RWPE2 (cell line): Measurements from ENCODE around the gene CLEC12A.
"Not testable (repeated sequence)": the region's sequence is repeated elsewhere in the genome, so short reads cannot be mapped to it uniquely, and the experiment has no call there.

Experiments used
- ATAC-seq: fragments of 200-7000 bp; cut with Tn5 transposase; 3 replicates; pipeline ENCODE4 v1.9.1; 2021; ENCODE audit warnings: low read depth
- DNase-seq: peaks from one replicate; pipeline ENCODE4 v3.0.0-alpha.2; 2020; ENCODE audit warnings: low spot score
- H3K27ac ChIP-seq: fragments of 450-650 bp; 2 replicates; pipeline ENCODE4 v1.5.1; 2017; ENCODE audit warnings: mild to moderate bottlenecking; ENCODE audit not compliant: poor library complexity, severe bottlenecking
- H3K27me3 ChIP-seq: fragments of 250-450 bp; sonication (Bioruptor Pico); 2 replicates; pipeline ENCODE4 v1.5.1; 2021; ENCODE audit warnings: mild to moderate bottlenecking, moderate library complexity; ENCODE audit not compliant: insufficient read depth, poor library complexity, severe bottlenecking
- H3K36me3 ChIP-seq: fragments of 250-450 bp; sonication (Bioruptor Pico); 2 replicates; pipeline ENCODE4 v1.5.1; 2020; ENCODE audit warnings: low read depth, mild to moderate bottlenecking, moderate library complexity
- H3K4me1 ChIP-seq: fragments of 250-450 bp; sonication (Bioruptor Pico); 2 replicates; pipeline ENCODE4 v1.5.1; 2021; ENCODE audit warnings: mild to moderate bottlenecking, moderate library complexity; ENCODE audit not compliant: insufficient read depth, poor library complexity, severe bottlenecking
- H3K4me3 ChIP-seq: fragments of 250-450 bp; sonication (Bioruptor Pico); 2 replicates; pipeline ENCODE4 v1.5.1; 2021; ENCODE audit warnings: mild to moderate bottlenecking, moderate library complexity; ENCODE audit not compliant: severe bottlenecking
- H3K9me3 ChIP-seq: fragments of 250-450 bp; sonication (Bioruptor Pico); 2 replicates; pipeline ENCODE4 v1.5.1; 2021; ENCODE audit warnings: mild to moderate bottlenecking, moderate library complexity; ENCODE audit not compliant: severe bottlenecking
- TF ChIP-seq, protein P1 (sequence below): fragments of 450-650 bp; IDR thresholded peaks from one replicate; pipeline ENCODE4 v1.5.1; 2017; ENCODE audit warnings: mild to moderate bottlenecking, moderate library complexity; ENCODE audit not compliant: poor library complexity, severe bottlenecking

CLEC12A gene

DNA sequence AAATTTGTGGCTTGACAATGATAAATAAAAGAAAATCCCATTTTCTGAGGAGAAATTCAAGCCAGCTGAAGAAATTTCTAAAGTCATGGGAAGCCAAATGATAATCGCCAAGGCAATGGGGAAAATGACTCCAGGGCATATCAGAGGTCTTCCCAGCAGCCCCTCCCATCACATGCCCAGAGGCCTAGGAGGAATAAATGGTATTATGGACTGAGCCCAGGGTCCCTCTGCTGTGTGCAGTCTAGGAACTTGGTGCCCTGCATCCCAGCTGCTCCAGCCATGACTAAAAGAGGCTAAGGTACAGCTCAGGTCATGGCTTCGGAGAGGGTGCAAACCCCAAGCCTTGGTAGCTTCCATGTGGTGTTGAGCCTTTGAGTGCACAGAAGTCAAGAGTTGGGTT is 4.4 kb downstream of the CLEC12A start:
- DNase-seq: no peak

DNA sequence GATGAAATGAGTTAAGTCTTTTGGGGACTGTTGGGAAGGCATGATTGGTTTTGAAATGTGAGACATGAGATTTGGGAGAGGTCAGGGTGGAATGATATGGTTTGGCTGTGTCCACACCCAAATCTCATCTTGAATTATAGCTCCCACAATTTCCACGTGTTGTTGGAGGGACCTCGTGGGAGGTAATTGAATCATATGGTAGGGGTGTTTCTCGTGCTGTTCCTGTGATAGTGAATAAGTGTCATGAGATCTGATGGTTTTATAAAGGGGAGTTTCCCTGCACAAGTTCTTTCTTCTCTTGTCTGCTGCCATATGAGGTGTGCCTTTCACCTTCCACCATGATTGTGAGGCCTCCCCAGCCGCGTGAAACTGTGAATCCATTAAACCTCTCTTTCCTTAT is 5.4 kb downstream of the CLEC12A start:
- DNase-seq, H3K9me3 ChIP-seq, H3K36me3 ChIP-seq, H3K27ac ChIP-seq, ATAC-seq, H3K4me1 ChIP-seq, H3K27me3 ChIP-seq, H3K4me3 ChIP-seq: not testable (repeated sequence)

More for the DNA sequence above, 4.4 kb downstream of the CLEC12A start:
- no peak overlapping the region for H3K27ac ChIP-seq
- H3K4me3 ChIP-seq: no peak overlapping the region
- H3K36me3 ChIP-seq: no peaks in the 10 kb centered on the region
- TF ChIP-seq, protein P1, sequence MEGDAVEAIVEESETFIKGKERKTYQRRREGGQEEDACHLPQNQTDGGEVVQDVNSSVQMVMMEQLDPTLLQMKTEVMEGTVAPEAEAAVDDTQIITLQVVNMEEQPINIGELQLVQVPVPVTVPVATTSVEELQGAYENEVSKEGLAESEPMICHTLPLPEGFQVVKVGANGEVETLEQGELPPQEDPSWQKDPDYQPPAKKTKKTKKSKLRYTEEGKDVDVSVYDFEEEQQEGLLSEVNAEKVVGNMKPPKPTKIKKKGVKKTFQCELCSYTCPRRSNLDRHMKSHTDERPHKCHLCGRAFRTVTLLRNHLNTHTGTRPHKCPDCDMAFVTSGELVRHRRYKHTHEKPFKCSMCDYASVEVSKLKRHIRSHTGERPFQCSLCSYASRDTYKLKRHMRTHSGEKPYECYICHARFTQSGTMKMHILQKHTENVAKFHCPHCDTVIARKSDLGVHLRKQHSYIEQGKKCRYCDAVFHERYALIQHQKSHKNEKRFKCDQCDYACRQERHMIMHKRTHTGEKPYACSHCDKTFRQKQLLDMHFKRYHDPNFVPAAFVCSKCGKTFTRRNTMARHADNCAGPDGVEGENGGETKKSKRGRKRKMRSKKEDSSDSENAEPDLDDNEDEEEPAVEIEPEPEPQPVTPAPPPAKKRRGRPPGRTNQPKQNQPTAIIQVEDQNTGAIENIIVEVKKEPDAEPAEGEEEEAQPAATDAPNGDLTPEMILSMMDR: no peak
- no peaks in the 10 kb centered on the region for H3K4me1 ChIP-seq
- no peaks in the 10 kb centered on the region for H3K27me3 ChIP-seq
- H3K9me3 ChIP-seq: no peaks in the 10 kb centered on the region
- ATAC-seq: no peak

DNA sequence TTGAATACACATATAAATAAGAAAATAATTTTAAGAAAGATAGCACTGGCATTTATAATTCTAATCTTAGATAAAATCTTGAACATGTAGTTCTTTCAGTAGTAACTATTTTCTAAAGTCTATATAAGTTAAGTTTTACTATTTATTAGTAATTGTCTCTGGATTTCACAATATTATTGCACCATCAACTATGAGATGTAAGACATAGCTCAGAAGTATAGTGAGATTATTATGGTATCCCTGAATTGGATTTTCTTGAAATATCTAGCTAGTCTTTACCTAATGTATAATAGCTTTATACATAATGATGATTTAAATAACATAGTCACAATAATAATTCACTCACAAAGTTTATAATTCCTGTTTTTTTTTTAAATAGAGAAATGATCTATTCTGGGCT is 6.7 kb downstream of the CLEC12A start:
- H3K4me1 ChIP-seq: no peaks in the 10 kb centered on the region
- ATAC-seq (no peak), DNase-seq (no peak)
- no peak overlapping the region for H3K27ac ChIP-seq
- H3K36me3 ChIP-seq: no peaks in the 10 kb centered on the region
- H3K4me3 ChIP-seq: no peak overlapping the region
- TF ChIP-seq, protein P1: no peak
- no peaks in the 10 kb centered on the region for H3K27me3 ChIP-seq
- no peaks in the 10 kb centered on the region for H3K9me3 ChIP-seq

DNA sequence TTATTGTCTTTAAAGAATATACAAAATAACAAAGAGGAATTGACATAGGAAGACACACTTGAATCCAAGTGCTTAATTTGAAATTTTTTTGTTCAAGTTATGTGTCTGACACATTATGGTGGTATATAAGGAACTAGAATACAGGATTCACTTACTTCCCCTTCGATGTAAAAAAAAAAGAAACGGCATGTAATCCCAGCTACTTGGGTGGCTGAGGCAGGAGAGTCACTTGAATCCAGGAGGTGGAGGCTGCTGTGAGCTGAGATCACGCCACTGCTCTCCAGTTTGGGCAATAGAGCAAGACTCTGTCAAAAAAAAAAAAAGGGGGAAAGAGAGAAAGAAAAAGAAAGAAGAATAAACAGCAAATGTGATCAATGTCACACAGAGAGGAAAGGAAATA is 8.9 kb downstream of the CLEC12A start:
- TF ChIP-seq, protein P1: no peak
- H3K27ac ChIP-seq: no peak overlapping the region
- no peak overlapping the region for H3K4me3 ChIP-seq
- H3K4me1 ChIP-seq: no peaks in the 10 kb centered on the region
- no peaks in the 10 kb centered on the region for H3K27me3 ChIP-seq
- no peaks in the 10 kb centered on the region for H3K36me3 ChIP-seq
- ATAC-seq (no peak), DNase-seq (no peak)
- no peaks in the 10 kb centered on the region for H3K9me3 ChIP-seq

DNA sequence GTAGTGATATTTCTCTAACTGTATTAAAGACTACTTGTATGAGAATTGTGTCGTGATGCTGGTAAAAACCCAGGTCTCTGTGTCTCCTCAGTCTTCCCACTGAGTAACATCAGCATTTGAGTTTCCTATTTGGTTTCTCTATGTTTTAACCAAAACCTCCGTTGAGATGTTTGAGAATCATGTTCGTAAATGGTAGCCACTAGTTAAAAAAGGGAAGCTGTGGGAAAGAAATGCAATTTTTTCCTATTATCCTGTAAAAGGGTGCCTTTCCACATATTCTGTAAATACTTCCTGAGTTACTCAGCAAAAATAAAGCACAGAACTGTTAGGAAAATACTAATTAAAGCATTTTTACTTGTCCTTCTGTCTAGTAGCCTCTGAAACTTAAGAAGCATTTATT is 20.7 kb downstream of the CLEC12A start:
- TF ChIP-seq, protein P1: no peak
- H3K27ac ChIP-seq: no peak overlapping the region
- H3K4me3 ChIP-seq: no peak overlapping the region
- no peaks in the 10 kb centered on the region for H3K4me1 ChIP-seq
- no peak for ATAC-seq
- no peak for DNase-seq
- no peaks in the 10 kb centered on the region for H3K36me3 ChIP-seq
- H3K9me3 ChIP-seq: no peaks in the 10 kb centered on the region
- no peaks in the 10 kb centered on the region for H3K27me3 ChIP-seq
